Ectodermal cell (in vitro differentiated cells): Measurements from ENCODE around the gene CHST8.

ENCODE experiments used
- H3K27ac ChIP-seq: 2 replicates; pipeline ENCODE4 v1.7.0; 2013; ENCODE audit warnings: mild to moderate bottlenecking, low read depth, low read length; ENCODE audit not compliant: insufficient read depth, poor library complexity, severe bottlenecking
- H3K27me3 ChIP-seq: 2 replicates; pipeline ENCODE4 v1.7.0; 2013; ENCODE audit warnings: mild to moderate bottlenecking, low read length; ENCODE audit not compliant: insufficient read depth, control insufficient read depth, poor library complexity, severe bottlenecking
- H3K36me3 ChIP-seq: one replicate; pipeline ENCODE4 v1.7.0; 2013; ENCODE audit warnings: low read length; ENCODE audit not compliant: control insufficient read depth, insufficient read depth
- H3K4me1 ChIP-seq: one replicate; pipeline ENCODE4 v1.7.0; 2013; ENCODE audit warnings: low read length; ENCODE audit not compliant: control insufficient read depth, insufficient read depth
- H3K4me3 ChIP-seq: 2 replicates; pipeline ENCODE4 v1.7.0; 2013; ENCODE audit warnings: low read depth, low read length, control low read depth; ENCODE audit not compliant: insufficient read depth
- H3K9me3 ChIP-seq: 2 replicates; pipeline ENCODE4 v1.7.0; 2013; ENCODE audit warnings: mild to moderate bottlenecking, low read length, moderate library complexity; ENCODE audit not compliant: control insufficient read depth
- WGBS, 2 experiments: methylation state at CpG; one replicate each; pipeline ENCODE4 v1.1.7; 2013; ENCODE audit warnings: missing lambda C conversion rate in 2 of 2; 5-methylcytosine and 5-hydroxymethylcytosine counted together

Gene CHST8

DNA sequence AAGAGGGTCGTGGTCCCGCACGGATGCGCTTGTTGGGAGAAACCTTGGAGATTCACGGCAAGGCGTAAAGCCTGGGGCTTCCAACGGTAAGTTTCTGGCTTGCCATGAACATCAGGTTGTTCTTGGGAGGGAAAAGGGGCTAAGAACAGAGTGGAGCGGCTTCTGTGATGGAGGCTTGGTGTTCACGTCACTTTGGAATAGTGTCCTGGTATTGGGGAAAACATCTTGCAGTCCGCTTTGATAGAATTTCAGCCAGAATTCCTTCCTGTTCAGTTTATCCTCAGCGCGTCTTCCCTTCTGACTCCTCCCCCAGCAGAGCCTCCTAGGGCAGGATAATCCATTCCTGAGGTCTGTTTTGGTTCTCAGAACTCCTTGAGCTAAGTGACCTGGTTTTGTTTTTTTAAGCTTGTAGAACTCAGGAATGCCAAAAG is 176.9 kb downstream of the CHST8 start:
- H3K4me1 ChIP-seq: peaks cover 17% of the 10 kb centered on the region
- H3K4me3 ChIP-seq: peak overlapping the region; percentile 88
- 5 to 7% methylated on average over 12 of the region's 12 CpGs for WGBS, 2 experiments
- no peaks in the 10 kb centered on the region for H3K27me3 ChIP-seq
- H3K27ac ChIP-seq: peak overlapping the region; percentile 66
- no peaks in the 10 kb centered on the region for H3K9me3 ChIP-seq
- H3K36me3 ChIP-seq: peaks cover 15% of the 10 kb centered on the region

DNA sequence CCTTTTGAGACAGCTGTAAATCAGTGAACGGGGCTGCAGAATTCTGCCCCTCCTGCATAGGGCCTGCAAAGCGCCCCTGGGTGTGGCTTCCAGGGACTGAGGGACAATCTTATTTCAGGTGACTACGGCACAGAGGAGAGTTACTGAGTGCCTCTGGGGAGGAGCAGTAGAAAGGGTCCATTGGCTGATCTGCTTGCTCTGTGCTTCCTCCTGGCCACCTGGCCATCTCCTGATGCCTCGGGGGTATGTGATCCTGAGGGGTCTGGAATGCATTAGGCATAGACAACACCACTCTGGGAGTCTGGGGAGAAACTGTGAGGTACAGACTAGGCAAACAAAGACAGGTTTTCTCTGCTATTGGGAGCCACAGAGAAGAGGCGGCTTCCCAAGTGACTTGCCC is 177.7 kb downstream of the CHST8 start:
- H3K4me1 ChIP-seq: peaks cover 13% of the 10 kb centered on the region
- no peaks in the 10 kb centered on the region for H3K27me3 ChIP-seq
- H3K27ac ChIP-seq: no peak overlapping the region
- H3K36me3 ChIP-seq: peaks cover 19% of the 10 kb centered on the region
- H3K9me3 ChIP-seq: no peaks in the 10 kb centered on the region
- no peak overlapping the region for H3K4me3 ChIP-seq
- WGBS, 2 experiments: 61 to 62% methylated on average over 5 of the region's 5 CpGs

DNA sequence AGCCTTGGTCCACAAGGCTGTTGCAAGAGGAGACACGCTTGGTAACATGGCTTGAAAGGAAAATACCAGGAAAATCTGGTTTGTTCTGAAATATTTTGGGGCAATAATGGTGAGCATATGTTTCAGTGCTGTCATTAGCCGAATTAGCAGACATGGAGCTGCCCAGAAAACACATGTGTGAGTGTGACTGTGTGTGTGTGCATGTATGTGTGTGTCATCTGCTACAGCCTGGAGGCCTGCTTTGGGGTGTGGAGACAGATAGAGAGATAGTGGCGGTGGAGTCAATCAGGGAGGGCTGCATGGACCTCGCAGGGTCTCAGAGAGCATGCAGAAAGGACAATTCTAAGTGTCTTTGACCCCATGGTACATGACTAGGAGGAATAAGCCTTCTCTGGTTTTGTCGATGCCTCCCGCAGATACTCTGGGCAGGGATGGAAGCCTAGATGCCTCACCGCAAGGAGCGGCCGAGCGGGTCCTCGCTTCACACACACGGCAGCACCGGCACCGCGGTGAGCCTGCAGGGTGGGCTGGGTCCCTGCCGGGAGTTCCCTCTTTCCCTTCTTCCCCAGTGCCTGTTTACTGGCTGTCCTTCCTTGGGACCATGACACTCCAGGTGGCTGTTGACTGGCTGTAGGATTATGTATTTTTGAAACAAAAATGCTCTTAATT is 178.4 kb downstream of the CHST8 start:
- 92 to 94% methylated on average over 16 of the region's 16 CpGs for WGBS, 2 experiments
- H3K4me1 ChIP-seq: peaks cover 9% of the 10 kb centered on the region
- H3K9me3 ChIP-seq: no peaks in the 10 kb centered on the region
- H3K4me3 ChIP-seq: no peak overlapping the region
- H3K27ac ChIP-seq: no peak overlapping the region
- H3K27me3 ChIP-seq: no peaks in the 10 kb centered on the region
- H3K36me3 ChIP-seq: peaks cover 25% of the 10 kb centered on the region

DNA sequence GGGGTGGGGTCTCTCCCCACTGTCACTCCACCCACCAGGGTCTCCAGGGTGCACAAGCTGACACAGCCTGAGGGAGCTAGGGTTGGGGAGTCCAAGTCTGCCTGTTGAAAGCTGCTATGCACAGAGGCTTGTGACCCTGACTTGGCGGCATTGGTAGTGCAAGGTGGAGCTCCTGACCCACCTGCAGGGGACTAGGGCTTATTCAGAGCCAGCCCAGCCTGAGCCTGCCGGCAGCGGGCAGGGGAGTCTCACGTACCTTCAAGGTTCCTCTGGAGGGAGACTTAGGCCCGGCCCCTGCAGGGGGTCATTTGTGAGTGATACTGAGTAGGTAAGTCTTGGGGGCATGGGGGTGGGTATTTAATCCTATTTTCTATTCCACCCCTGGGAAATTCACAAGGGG is 179.7 kb downstream of the CHST8 start:
- no peak overlapping the region for H3K4me3 ChIP-seq
- 85 to 91% methylated on average over 5 of the region's 5 CpGs for WGBS, 2 experiments
- no peaks in the 10 kb centered on the region for H3K27me3 ChIP-seq
- no peaks in the 10 kb centered on the region for H3K9me3 ChIP-seq
- no peak overlapping the region for H3K27ac ChIP-seq
- peaks cover 32% of the 10 kb centered on the region for H3K36me3 ChIP-seq
- peaks cover 9% of the 10 kb centered on the region for H3K4me1 ChIP-seq

DNA sequence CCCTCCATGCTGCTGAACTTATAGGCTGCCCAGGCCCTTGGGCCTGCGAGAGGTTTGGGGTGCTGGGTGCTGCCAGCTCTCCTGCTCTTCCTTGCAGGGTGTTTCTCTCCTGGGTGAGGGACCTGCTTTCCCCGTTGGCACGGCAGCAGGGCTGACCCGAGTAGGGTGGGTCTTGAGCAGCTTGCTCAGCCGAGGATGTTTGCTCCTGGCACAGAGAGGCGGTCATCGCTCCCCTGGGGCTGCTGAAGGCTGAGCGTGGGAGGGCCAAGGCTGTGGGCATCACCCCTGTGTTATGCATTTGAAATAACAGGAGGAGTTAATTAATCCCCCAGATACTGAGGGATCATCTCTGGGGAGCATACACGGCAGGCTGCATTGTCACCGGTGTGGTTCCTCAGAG is 180.2 kb downstream of the CHST8 start:
- no peak overlapping the region for H3K4me3 ChIP-seq
- H3K9me3 ChIP-seq: no peaks in the 10 kb centered on the region
- 92 to 95% methylated on average over 10 of the region's 10 CpGs for WGBS, 2 experiments
- H3K27me3 ChIP-seq: no peaks in the 10 kb centered on the region
- peaks cover 32% of the 10 kb centered on the region for H3K36me3 ChIP-seq
- H3K27ac ChIP-seq: no peak overlapping the region
- peaks cover 9% of the 10 kb centered on the region for H3K4me1 ChIP-seq

DNA sequence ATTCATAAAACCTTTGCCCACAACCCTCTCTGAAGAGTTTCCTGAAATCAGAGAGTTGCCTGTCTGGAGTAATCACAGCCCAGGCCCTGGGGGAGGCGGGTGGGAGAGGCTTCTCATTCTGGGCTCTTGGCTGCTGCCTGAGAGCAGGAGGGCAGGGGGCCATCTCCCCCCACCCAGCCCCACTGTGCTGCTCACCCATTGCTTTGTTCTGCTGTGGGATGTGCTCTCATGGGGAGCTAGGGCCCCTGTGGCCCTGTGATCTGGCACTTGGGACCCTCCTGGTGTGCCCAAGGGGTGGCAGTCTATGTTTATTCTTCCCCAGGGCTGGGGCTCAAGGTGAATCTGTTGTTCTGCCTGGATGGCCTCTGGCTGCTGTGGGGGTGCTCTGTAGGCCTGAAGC is 181.0 kb downstream of the CHST8 start:
- no peak overlapping the region for H3K4me3 ChIP-seq
- no peaks in the 10 kb centered on the region for H3K27me3 ChIP-seq
- no peak overlapping the region for H3K27ac ChIP-seq
- 92 to 93% methylated on average over 1 of the region's 1 CpG for WGBS, 2 experiments
- peaks cover 34% of the 10 kb centered on the region for H3K36me3 ChIP-seq
- H3K4me1 ChIP-seq: peaks cover 9% of the 10 kb centered on the region
- H3K9me3 ChIP-seq: no peaks in the 10 kb centered on the region

DNA sequence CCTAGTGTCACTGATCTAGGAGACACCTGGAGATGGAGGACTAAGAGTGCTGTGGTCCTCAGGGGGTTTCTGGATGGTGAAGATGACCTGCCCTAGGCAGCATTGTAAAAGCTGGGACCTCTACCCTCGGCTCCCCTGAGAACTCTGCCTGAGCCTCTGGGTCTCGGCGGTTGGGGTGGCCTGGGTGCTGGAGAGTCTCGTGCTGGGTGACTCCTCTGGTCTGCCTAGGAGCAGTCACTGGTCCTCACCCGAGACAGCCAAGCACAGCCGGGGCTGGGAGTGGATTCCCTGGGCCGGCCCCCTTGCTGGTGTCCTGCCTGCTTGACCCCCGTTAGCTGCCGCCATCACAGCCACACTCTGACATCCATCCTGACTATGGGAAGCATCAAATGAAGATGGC is 181.6 kb downstream of the CHST8 start:
- Histone ChIP-seq H3K9me3 (no peaks in the 10 kb centered on the region), H3K4me1 (peaks cover 9% of the 10 kb centered on the region), H3K27ac (no peak overlapping the region), H3K27me3 (no peaks in the 10 kb centered on the region), H3K36me3 (peaks cover 40% of the 10 kb centered on the region), H3K4me3 (no peak overlapping the region)
- WGBS, 2 experiments: 94 to 96% methylated on average over 9 of the region's 9 CpGs

DNA sequence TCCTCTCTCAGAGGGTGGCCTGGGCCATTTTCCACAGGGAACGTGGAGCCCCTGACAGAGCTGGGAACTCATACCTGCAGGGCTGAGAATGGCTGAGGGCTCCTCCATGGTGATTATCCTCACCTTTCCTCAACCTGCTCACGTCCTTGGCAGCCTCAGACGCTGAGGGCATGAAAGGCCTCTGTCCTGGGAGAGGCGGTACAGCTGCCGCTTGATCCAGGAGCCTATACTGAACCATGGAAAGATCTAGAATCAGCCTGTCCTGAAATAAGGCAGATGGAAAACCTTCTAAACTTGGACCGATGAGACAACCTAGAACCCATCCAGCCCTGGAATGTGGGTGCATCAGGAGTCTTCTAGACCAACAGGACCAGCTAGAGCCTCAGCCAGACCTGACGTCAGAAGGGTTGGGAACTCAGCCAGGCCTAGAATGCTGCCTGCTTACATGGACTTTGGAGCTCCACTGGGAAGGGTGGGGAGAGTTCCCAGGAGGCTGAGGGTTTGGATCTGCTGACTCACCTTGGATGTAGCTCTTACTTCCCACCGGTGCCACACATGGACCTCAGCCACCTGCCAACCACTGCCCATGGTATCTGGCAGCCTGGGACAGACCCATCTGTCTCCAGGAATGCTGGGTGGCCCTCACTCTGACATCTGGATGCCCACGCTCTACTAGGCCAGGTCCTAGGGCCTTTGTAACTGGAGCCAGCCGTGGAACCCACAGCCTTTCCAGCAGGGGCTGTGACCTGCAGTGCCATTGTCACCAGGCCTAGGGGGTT is 182.5 kb downstream of the CHST8 start:
- H3K27me3 ChIP-seq: no peaks in the 10 kb centered on the region
- peaks cover 43% of the 10 kb centered on the region for H3K36me3 ChIP-seq
- H3K4me1 ChIP-seq: peaks cover 5% of the 10 kb centered on the region
- no peak overlapping the region for H3K27ac ChIP-seq
- H3K4me3 ChIP-seq: no peak overlapping the region
- H3K9me3 ChIP-seq: no peaks in the 10 kb centered on the region
- 94 to 95% methylated on average over 10 of the region's 10 CpGs for WGBS, 2 experiments

DNA sequence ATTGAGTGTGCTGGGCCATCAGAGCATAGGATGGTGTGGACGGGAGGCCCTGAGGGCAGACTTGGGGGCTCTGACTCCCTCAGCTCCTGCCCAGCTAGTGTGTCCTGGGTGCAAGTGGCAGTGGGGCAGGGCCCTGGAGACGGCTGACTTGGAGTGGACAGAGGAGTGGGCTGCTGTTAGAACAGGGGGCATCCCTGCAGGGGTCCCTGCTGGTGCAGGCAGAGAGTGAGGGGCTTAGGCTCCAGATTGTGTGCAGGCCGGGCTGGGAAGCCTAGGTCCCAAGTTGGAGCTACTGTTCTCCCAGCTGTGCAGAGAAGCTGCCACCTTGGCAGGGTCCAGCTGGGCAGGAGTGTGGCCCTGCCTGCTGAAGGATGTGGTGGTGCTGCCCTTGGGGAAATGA is 183.6 kb downstream of the CHST8 start:
- Histone ChIP-seq H3K27ac (no peak overlapping the region), H3K27me3 (no peaks in the 10 kb centered on the region), H3K4me3 (no peak overlapping the region), H3K4me1 (no peaks in the 10 kb centered on the region), H3K36me3 (peaks cover 48% of the 10 kb centered on the region), H3K9me3 (no peaks in the 10 kb centered on the region)
- 91 to 93% methylated on average over 3 of the region's 3 CpGs for WGBS, 2 experiments

DNA sequence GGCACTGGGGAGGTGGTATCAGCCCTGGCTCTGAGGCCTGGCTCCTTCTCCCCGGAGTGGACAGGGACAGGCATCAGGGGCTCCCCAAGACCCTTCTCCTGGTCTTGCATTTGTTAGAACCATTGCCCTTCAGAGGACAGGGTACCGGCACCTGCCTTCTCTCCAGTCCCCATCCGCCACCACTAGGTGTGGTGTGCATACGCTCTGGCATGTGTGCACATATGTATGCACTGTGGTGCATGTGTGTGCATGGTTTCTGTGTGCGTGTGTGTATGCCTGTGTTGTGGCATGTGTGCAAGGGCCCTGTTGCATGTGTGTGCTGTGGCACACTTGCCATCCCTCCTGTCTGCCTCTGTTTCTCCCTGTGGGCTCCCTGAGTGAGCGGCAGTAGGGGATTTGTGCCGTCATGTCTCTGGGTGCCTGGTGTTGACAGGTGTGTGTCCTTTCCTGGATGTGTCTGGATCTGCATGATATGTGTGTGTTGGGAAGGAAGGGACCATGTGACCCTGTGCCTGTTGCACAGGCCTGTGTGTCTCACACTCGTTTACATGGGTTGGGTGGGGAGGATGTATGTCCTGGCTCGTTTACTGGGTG is 184.2 kb downstream of the CHST8 start:
- Histone ChIP-seq H3K4me3 (no peak overlapping the region), H3K36me3 (peaks cover 48% of the 10 kb centered on the region), H3K27me3 (no peaks in the 10 kb centered on the region), H3K27ac (no peak overlapping the region), H3K4me1 (no peaks in the 10 kb centered on the region), H3K9me3 (no peaks in the 10 kb centered on the region)
- WGBS, 2 experiments: 93 to 94% methylated on average over 9 of the region's 9 CpGs
